GM23248 (cell line): ENCODE data around the gene CMSS1. TPM values are rescaled to one million over a fixed set of nuclear protein-coding genes. Genes with fewer than 3 reads are reported as not detected.

ENCODE experiments used
- DNase-seq: peaks from one replicate; pipeline ENCODE4 v3.0.0-alpha.2; 2015
- H2AFZ ChIP-seq: fragments of 200-600 bp; sonication (generic); 2 replicates; pipeline ENCODE4 v1.6.1; 2016; ENCODE audit warnings: antibody characterized with exemption
- H3F3A ChIP-seq: fragments of 200-600 bp; sonication (generic); 2 replicates; pipeline ENCODE4 v1.6.1; 2016; ENCODE audit warnings: mild to moderate bottlenecking, antibody characterized with exemption, mixed run types; ENCODE audit not compliant: insufficient read depth
- H3K27ac ChIP-seq: fragments of 200-600 bp; sonication (generic); 2 replicates; pipeline ENCODE4 v1.5.1; 2016; ENCODE audit warnings: mild to moderate bottlenecking
- H3K27me3 ChIP-seq: fragments of 200-600 bp; sonication (generic); replicated peaks from 2 replicates; pipeline ENCODE4 v1.6.1; 2016; ENCODE audit warnings: mild to moderate bottlenecking; ENCODE audit not compliant: insufficient read depth
- H3K36me3 ChIP-seq: fragments of 200-600 bp; sonication (generic); 2 replicates; pipeline ENCODE4 v1.6.1; 2016; ENCODE audit warnings: low read depth, mild to moderate bottlenecking
- H3K4me1 ChIP-seq: fragments of 200-600 bp; sonication (generic); 2 replicates; pipeline ENCODE4 v1.6.1; 2016; ENCODE audit warnings: mild to moderate bottlenecking; ENCODE audit not compliant: insufficient read depth
- H3K4me2 ChIP-seq: fragments of 200-600 bp; sonication (generic); one replicate; pipeline ENCODE4 v1.6.1; 2016; ENCODE audit warnings: mild to moderate bottlenecking; ENCODE audit not compliant: unreplicated experiment
- H3K4me3 ChIP-seq: fragments of 200-600 bp; sonication (generic); 2 replicates; pipeline ENCODE4 v1.5.1; 2016; ENCODE audit warnings: mild to moderate bottlenecking
- H3K79me2 ChIP-seq: fragments of 200-600 bp; sonication (generic); 2 replicates; pipeline ENCODE4 v1.6.1; 2016; ENCODE audit warnings: mild to moderate bottlenecking; ENCODE audit not compliant: insufficient read depth
- H3K9ac ChIP-seq: fragments of 200-600 bp; sonication (generic); 2 replicates; pipeline ENCODE4 v1.6.1; 2016; ENCODE audit warnings: mild to moderate bottlenecking
- H3K9me2 ChIP-seq: fragments of 200-600 bp; sonication (generic); 2 replicates; pipeline ENCODE4 v1.6.1; 2016; ENCODE audit warnings: mixed run types, mild to moderate bottlenecking, moderate library complexity; ENCODE audit not compliant: insufficient read depth
- H3K9me3 ChIP-seq: fragments of 200-600 bp; sonication (generic); one replicate; pipeline ENCODE4 v1.6.1; 2017; ENCODE audit warnings: low read depth
- H4K20me1 ChIP-seq: fragments of 200-600 bp; sonication (generic); 2 replicates; pipeline ENCODE4 v1.6.0; 2016; ENCODE audit not compliant: insufficient read depth
- EZH2 ChIP-seq: fragments of 200-600 bp; sonication (generic); IDR thresholded peaks from 2 replicates; pipeline ENCODE4 v1.6.1; 2018; ENCODE audit warnings: antibody characterized with exemption, mild to moderate bottlenecking; ENCODE audit not compliant: insufficient read depth, poor library complexity, severe bottlenecking
- EZH2phosphoT487 ChIP-seq: fragments of 200-600 bp; sonication (generic); IDR thresholded peaks from 2 replicates; pipeline ENCODE4 v1.6.1; 2018; ENCODE audit warnings: antibody characterized with exemption, moderate library complexity, mild to moderate bottlenecking, low read depth; ENCODE audit not compliant: insufficient read depth
- WGBS, 2 experiments: methylation state at CpG; one replicate each; pipeline ENCODE4 v1.1.6; 2015 to 2017; ENCODE audit warnings: low lambda C conversion rate in 2 of 2, low coverage in 1 of 2; ENCODE audit errors: missing lambda C conversion rate in 2 of 2; 5-methylcytosine and 5-hydroxymethylcytosine counted together
- in situ Hi-C: fragments of 300-500 bp; cut with MboI; formaldehyde crosslinking; loops from 2 replicates; pipeline ENCODE4 v1.15.0; 2020
- polyA plus RNA-seq: library from polyadenylated mRNA; unstranded; fragments of >200 nt; fragmentation: Nextera tagmentation; extraction: Ambion mirVana; gene quantifications from 2 replicates; pipeline ENCODE4 v1.2.1, GENCODE V29; 2016
- total RNA-seq: library from RNA; depleted of rRNA; stranded (reverse); fragments of >200 nt; shearing (Covaris generic); gene quantifications from 2 replicates; pipeline ENCODE4 v1.2.3, GENCODE V29; 2014

Gene CMSS1
- total and polyA plus RNA-seq, 2 experiments from 2014 or later: 17.2 to 26.6 TPM

GRCh38 chr3:99846477-99847160 is 29.0 kb downstream of the CMSS1 start:
- H4K20me1 ChIP-seq: no peaks in the 10 kb centered on the region
- H3K27ac ChIP-seq: peak overlapping the region; percentile 81
- peaks cover 28% of the 10 kb centered on the region for H3K36me3 ChIP-seq
- H3K4me2 ChIP-seq: peak overlapping the region; percentile 25
- H3K9ac ChIP-seq: peak overlapping the region; percentile 68
- H3K27me3 ChIP-seq: no peaks in the 10 kb centered on the region
- in situ Hi-C loops: no loop called here
- H3K4me3 ChIP-seq: no peak overlapping the region; the same call in 1 of the 2 replicates
- peak; percentile 91 for DNase-seq
- no peaks in the 10 kb centered on the region for H3K9me3 ChIP-seq
- peaks cover 44% of the 10 kb centered on the region for H3K4me1 ChIP-seq
- H2AFZ ChIP-seq: no peak overlapping the region
- no peaks in the 10 kb centered on the region for H3K9me2 ChIP-seq
- H3F3A ChIP-seq: peaks cover 71% of the 10 kb centered on the region
- H3K79me2 ChIP-seq: peaks cover 56% of the 10 kb centered on the region
- WGBS, 2 experiments: 14 to 18% methylated on average over 6 of the region's 6 CpGs
- TF ChIP-seq EZH2 (no peak), EZH2phosphoT487 (0 out of 2 replicates have a peak, but pooled peaks have one; percentile 65)

- peaks cover 50% of the 10 kb centered on the region for H3K4me1 ChIP-seq
- peaks cover 73% of the 10 kb centered on the region for H3K79me2 ChIP-seq
- no peak for DNase-seq
- H3K4me3 ChIP-seq: no peak overlapping the region
- peaks cover 28% of the 10 kb centered on the region for H3K36me3 ChIP-seq
- peaks cover 80% of the 10 kb centered on the region for H3F3A ChIP-seq
- H3K27ac ChIP-seq: no peak overlapping the region
- TF ChIP-seq EZH2phosphoT487: no peak
- no peak for TF ChIP-seq EZH2
- no peaks in the 10 kb centered on the region for H3K9me3 ChIP-seq
- 81% methylated on average over 6 of the region's 6 CpGs for WGBS, 2 experiments
- no peaks in the 10 kb centered on the region for H3K27me3 ChIP-seq
- H2AFZ ChIP-seq: no peak overlapping the region
- in situ Hi-C loops: no loop called here
- no peak overlapping the region for H3K9ac ChIP-seq
- no peak overlapping the region for H3K4me2 ChIP-seq
- H3K9me2 ChIP-seq: no peaks in the 10 kb centered on the region
- H4K20me1 ChIP-seq: no peaks in the 10 kb centered on the region
Observed at GRCh38 chr3:99848433-99848832, 30.8 kb downstream of the CMSS1 start.

DNA sequence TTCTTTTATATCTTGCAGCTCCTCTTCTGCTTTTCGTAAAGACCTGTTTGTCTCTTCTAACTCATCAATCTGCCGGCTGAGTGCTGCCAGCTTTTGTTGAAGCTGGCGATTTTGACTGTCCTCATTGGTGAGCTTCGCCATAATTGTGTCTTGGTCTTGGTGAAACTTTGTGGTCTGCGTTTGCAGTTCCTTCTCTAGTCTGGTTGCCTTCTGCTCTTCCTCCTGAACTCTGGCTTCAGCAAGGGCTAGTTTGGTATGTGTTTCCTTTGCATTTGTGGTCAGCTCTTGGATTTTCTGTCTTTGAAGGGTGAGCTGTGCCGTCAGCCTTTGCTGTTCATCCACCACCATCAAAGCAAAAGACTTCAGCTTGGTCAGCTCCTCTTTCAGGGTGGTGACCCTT is 32.9 kb downstream of the CMSS1 start:
- peaks cover 46% of the 10 kb centered on the region for H3K4me1 ChIP-seq
- peaks cover 93% of the 10 kb centered on the region for H3K79me2 ChIP-seq
- H3F3A ChIP-seq: peaks cover 79% of the 10 kb centered on the region
- H3K36me3 ChIP-seq: peaks cover 37% of the 10 kb centered on the region
- H3K4me2 ChIP-seq: no peak overlapping the region
- H3K27ac ChIP-seq: no peak overlapping the region
- in situ Hi-C loops: no loop called here
- no peak overlapping the region for H2AFZ ChIP-seq
- TF ChIP-seq EZH2phosphoT487: no peak
- no peak for TF ChIP-seq EZH2
- no peaks in the 10 kb centered on the region for H3K9me2 ChIP-seq
- no peak for DNase-seq
- no peak overlapping the region for H3K4me3 ChIP-seq
- WGBS, 2 experiments: 98 to 99% methylated on average over 6 of the region's 6 CpGs
- H4K20me1 ChIP-seq: no peaks in the 10 kb centered on the region
- H3K27me3 ChIP-seq: no peaks in the 10 kb centered on the region
- no peak overlapping the region for H3K9ac ChIP-seq
- H3K9me3 ChIP-seq: no peaks in the 10 kb centered on the region

DNA sequence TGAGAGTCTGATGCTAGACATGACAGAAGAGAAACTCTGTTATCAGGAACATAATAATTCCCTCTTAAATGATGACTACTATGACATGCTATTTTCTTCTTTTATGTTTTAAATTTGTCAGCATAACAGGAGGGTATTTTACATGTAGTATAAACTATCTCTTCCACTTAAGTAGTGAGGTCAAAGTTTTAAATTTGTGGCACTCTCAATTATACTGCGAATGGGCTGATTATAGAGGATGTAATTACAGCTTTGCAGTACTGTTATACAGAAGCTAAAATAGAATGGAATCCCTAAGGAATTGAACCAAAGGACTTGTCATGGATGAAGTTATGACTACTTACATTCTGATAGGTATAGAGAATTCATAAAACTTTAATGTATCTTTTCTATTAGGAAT is 34.3 kb downstream of the CMSS1 start:
- Histone ChIP-seq H3K4me2 (no peak overlapping the region), H3K9me2 (no peaks in the 10 kb centered on the region), H2AFZ (no peak overlapping the region), H3K27ac (no peak overlapping the region), H3K4me3 (no peak overlapping the region), H3F3A (peaks cover 78% of the 10 kb centered on the region), H4K20me1 (no peaks in the 10 kb centered on the region), H3K27me3 (no peaks in the 10 kb centered on the region), H3K9me3 (no peaks in the 10 kb centered on the region), H3K36me3 (peaks cover 40% of the 10 kb centered on the region), H3K4me1 (peaks cover 47% of the 10 kb centered on the region), H3K79me2 (peaks cover 99% of the 10 kb centered on the region), H3K9ac (no peak overlapping the region)
- no peak for DNase-seq
- 97 to 98% methylated on average over 1 of the region's 1 CpG for WGBS, 2 experiments
- TF ChIP-seq EZH2phosphoT487 (no peak), EZH2 (no peak)
- in situ Hi-C loops: no loop called here
